Measurements from ENCODE around the gene DENND2D. TPM values are rescaled to one million over a fixed set of nuclear protein-coding genes. Genes with fewer than 3 reads are reported as not detected.

The DENND2D gene
- total RNA-seq, 1 donor from 2014 or later: 14.1 TPM

Small RNA genes within 50 kb of the gene (small RNA-seq; reads per million reads assigned to genes)
- not detected for gene AL355816.1 (ENCODE audit: low replicate concordance)

Other genes with a start within 250 kb of the DENND2D start
- gene LRIF1, start 236.7 kb downstream of the DENND2D start, total RNA-seq: 5.6 TPM
- gene DRAM2, start 60.6 kb downstream of the DENND2D start, total RNA-seq: 40.9 TPM
- gene CEPT1, start 60.4 kb downstream of the DENND2D start, total RNA-seq: 46.8 TPM
- 5.5 TPM for gene CHI3L2, start 27.1 kb upstream of the DENND2D start, total RNA-seq
- 0.20 TPM for gene CHIA, start 90.2 kb upstream of the DENND2D start, total RNA-seq
- 2.7 TPM for gene OVGP1, start 227.1 kb upstream of the DENND2D start, total RNA-seq
- 13.6 TPM for gene WDR77, start 248.6 kb upstream of the DENND2D start, total RNA-seq
- 162 TPM for gene ATP5PB, start 248.8 kb upstream of the DENND2D start, total RNA-seq